ENCODE measurements around the gene JAKMIP3. TPM values are rescaled to one million over a fixed set of nuclear protein-coding genes. Genes with fewer than 3 reads are reported as not detected.

JAKMIP3 gene
- total RNA-seq, 1 donor from 2014 or later, result 1.4 TPM

GRCh38 chr10:132050191-132050590 lies 15.6 kb upstream of the JAKMIP3 start:
- Mint-ChIP-seq H3K9me3 (peaks cover 24% of the 10 kb centered on the region), H3K4me3 (no peak overlapping the region), H3K27me3 (ENCODE audit: low read depth) (peaks cover 28% of the 10 kb centered on the region), H3K36me3 (peaks cover 5% of the 10 kb centered on the region), H3K4me1 (no peaks in the 10 kb centered on the region), H3K27ac (no peak overlapping the region)
- no peak for TF ChIP-seq CTCF (IDR thresholded peaks at IDR 0.05; ENCODE audit: unreplicated experiment)
- no peak for DNase-seq (ENCODE audit: low spot score in 2 of 2, unreplicated experiment in 2 of 2)

- no peaks in the 10 kb centered on the region for H3K4me1 Mint-ChIP-seq
- no peak for DNase-seq (ENCODE audit: low spot score in 2 of 2, unreplicated experiment in 2 of 2)
- H3K4me3 Mint-ChIP-seq, result no peak overlapping the region
- no peak overlapping the region for H3K27ac Mint-ChIP-seq
- peaks cover 27% of the 10 kb centered on the region for H3K27me3 Mint-ChIP-seq (ENCODE audit: low read depth)
- no peak for TF ChIP-seq CTCF (IDR thresholded peaks at IDR 0.05; ENCODE audit: unreplicated experiment)
- peaks cover 5% of the 10 kb centered on the region for H3K36me3 Mint-ChIP-seq
- H3K9me3 Mint-ChIP-seq, result peaks cover 24% of the 10 kb centered on the region
Observed at GRCh38 chr10:132052124-132052523, 13.6 kb upstream of the JAKMIP3 start.

GRCh38 chr10:132054564-132054963 lies 11.2 kb upstream of the JAKMIP3 start:
- peaks cover 5% of the 10 kb centered on the region for H3K36me3 Mint-ChIP-seq
- peaks cover 21% of the 10 kb centered on the region for H3K9me3 Mint-ChIP-seq
- H3K4me3 Mint-ChIP-seq, result no peak overlapping the region
- H3K4me1 Mint-ChIP-seq, result no peaks in the 10 kb centered on the region
- H3K27ac Mint-ChIP-seq, result no peak overlapping the region
- TF ChIP-seq CTCF (IDR thresholded peaks at IDR 0.05; ENCODE audit: unreplicated experiment), result no peak
- H3K27me3 Mint-ChIP-seq (ENCODE audit: low read depth), result peaks cover 26% of the 10 kb centered on the region
- peak in 1 of 2 experiments; percentile 58 for DNase-seq (ENCODE audit: low spot score in 2 of 2, unreplicated experiment in 2 of 2)

- no peak overlapping the region for H3K4me3 Mint-ChIP-seq
- H3K36me3 Mint-ChIP-seq, result peaks cover 5% of the 10 kb centered on the region
- no peak overlapping the region for H3K27ac Mint-ChIP-seq
- H3K9me3 Mint-ChIP-seq, result peaks cover 21% of the 10 kb centered on the region
- H3K27me3 Mint-ChIP-seq (ENCODE audit: low read depth), result peaks cover 29% of the 10 kb centered on the region
- no peak for DNase-seq (ENCODE audit: low spot score in 2 of 2, unreplicated experiment in 2 of 2)
- no peak for TF ChIP-seq CTCF (IDR thresholded peaks at IDR 0.05; ENCODE audit: unreplicated experiment)
- no peaks in the 10 kb centered on the region for H3K4me1 Mint-ChIP-seq
Observed at GRCh38 chr10:132055616-132056015, 10.1 kb upstream of the JAKMIP3 start.

- Mint-ChIP-seq H3K27me3 (ENCODE audit: low read depth) (peaks cover 39% of the 10 kb centered on the region), H3K27ac (no peak overlapping the region), H3K4me3 (no peak overlapping the region), H3K9me3 (peaks cover 21% of the 10 kb centered on the region), H3K36me3 (peaks cover 5% of the 10 kb centered on the region), H3K4me1 (no peaks in the 10 kb centered on the region)
- TF ChIP-seq CTCF (IDR thresholded peaks at IDR 0.05; ENCODE audit: unreplicated experiment), result no peak
- DNase-seq (ENCODE audit: low spot score in 2 of 2, unreplicated experiment in 2 of 2), result no peak
Observed at GRCh38 chr10:132056663-132057062, 9.1 kb upstream of the JAKMIP3 start.

- H3K4me1 Mint-ChIP-seq, result no peaks in the 10 kb centered on the region
- no peak overlapping the region for H3K27ac Mint-ChIP-seq
- H3K36me3 Mint-ChIP-seq, result peaks cover 3% of the 10 kb centered on the region
- TF ChIP-seq CTCF (IDR thresholded peaks at IDR 0.05; ENCODE audit: unreplicated experiment), result no peak
- H3K4me3 Mint-ChIP-seq, result no peak overlapping the region
- peaks cover 18% of the 10 kb centered on the region for H3K9me3 Mint-ChIP-seq
- DNase-seq (ENCODE audit: low spot score in 2 of 2, unreplicated experiment in 2 of 2), result no peak
- peaks cover 44% of the 10 kb centered on the region for H3K27me3 Mint-ChIP-seq (ENCODE audit: low read depth)
Observed at GRCh38 chr10:132057191-132057681, 8.5 kb upstream of the JAKMIP3 start.

Data from mesothelial cell of epicardium (in vitro differentiated cells).